ENCODE data around the gene SCN1B.

The SCN1B gene

GRCh38 chr19:35087393-35087792, 57.1 kb downstream of the SCN1B start:
- FAIRE-seq (peak; percentile 51), DNase-seq (ENCODE audit: extremely low spot score, insufficient read length, low read depth) (no peak)

- DNase-seq (ENCODE audit: extremely low spot score, insufficient read length, low read depth) (no peak), FAIRE-seq (no peak)
These were observed 58.1 kb downstream of the SCN1B start for GRCh38 chr19:35088131-35088913.

- no peak for FAIRE-seq
- DNase-seq (ENCODE audit: extremely low spot score, insufficient read length, low read depth): no peak
These were observed 59.3 kb downstream of the SCN1B start for GRCh38 chr19:35089554-35089953.
